NCI-H128 (cell line): Measurements from ENCODE around the gene OR12D1.
"Not testable (repeated sequence)": the region's sequence is repeated elsewhere in the genome, so short reads cannot be mapped to it uniquely, and the experiment has no call there.

Experiments used
- DNase-seq: peaks from one replicate; lab custom pipeline; 2025; ENCODE audit not compliant: unreplicated experiment; lab: John Stamatoyannopoulos, UW

Gene OR12D1

DNA sequence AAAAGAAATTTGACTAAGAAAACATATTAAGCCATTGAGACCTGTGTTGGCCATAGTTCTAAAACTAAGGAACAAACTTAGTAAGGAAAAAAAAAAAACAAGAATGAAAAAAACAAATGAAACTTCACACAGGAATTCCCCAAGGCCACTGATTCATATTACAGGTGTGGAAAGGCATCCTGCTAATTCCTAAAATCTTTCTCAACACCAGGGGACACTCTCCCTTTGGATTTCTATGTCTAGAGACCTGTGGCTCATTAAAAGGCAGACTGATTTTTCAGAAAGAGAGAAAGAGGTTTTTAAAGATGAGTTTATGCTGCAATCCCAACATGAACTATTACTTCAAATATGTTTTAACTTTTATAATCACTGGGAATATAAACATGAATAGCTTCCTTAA is at the start of gene OR12D1:
Gene OR12D1 (plus strand): TSS at position 341 of the 400 bp plus-strand sequence.
- DNase-seq: no peak

DNA sequence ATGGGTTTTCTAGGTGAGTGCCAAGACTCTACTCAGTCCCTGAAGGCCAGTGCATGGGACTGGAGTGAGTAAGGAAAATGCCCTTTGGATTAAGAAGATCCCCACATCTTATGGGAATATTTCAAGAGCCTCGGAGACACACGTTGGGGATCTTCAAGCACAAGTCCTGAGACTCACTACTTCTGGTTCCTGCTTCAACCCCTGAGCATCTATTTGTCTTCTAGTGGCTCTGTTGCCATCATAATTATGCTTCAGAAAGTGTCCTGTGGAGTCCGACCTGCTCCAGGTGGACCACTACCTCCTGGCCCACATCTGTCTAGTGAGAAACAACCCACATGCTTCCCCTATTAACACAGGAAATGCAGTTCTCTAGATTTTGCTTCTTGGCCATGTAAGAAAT is 46.0 kb upstream of the OR12D1 start, which contains the start of gene OR5V1:
Gene OR5V1 (minus strand): TSS at position 101 of the 400 bp plus-strand sequence. CDS start 12,670 bp downstream, outside the sequence.
- no peak for DNase-seq

DNA sequence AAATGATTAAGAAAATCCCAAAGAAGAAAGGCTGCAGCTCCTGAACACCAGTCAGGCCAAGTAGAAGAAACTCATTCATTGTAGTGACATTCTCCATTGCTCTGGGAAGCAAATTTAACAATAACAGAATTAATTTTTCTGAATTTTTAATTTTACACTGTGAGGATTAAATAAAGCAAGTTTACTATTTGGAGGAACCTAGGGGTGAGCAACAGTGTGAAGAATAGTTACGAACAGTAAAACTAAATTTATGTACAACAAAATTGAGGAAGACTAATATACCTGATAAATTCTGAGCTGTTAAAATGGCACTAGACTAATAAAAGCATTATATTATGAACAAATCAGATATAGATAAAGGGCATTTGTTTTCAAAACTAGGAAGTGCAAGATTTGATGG is 39.5 kb upstream of the OR12D1 start, which contains the start of gene OR12D3:
Gene OR12D3 (minus strand): TSS at position 101 of the 400 bp plus-strand sequence. CDS start 4 bp downstream, at position 97.
- DNase-seq: no peak

- DNase-seq: no peak
Observed at GRCh38 chr6:29376003-29376402, 38.7 kb upstream of the OR12D1 start.

GRCh38 chr6:29388533-29388932 is 26.2 kb upstream of the OR12D1 start:
- no peak for DNase-seq

- no peak for DNase-seq
Observed at GRCh38 chr6:29395331-29395730, 19.4 kb upstream of the OR12D1 start, which contains the start of gene OR12D2. Gene OR12D2, plus strand, starts transcription at chr6:29395631. Its CDS starts 1,069 bp downstream, at chr6:29396700.

DNA sequence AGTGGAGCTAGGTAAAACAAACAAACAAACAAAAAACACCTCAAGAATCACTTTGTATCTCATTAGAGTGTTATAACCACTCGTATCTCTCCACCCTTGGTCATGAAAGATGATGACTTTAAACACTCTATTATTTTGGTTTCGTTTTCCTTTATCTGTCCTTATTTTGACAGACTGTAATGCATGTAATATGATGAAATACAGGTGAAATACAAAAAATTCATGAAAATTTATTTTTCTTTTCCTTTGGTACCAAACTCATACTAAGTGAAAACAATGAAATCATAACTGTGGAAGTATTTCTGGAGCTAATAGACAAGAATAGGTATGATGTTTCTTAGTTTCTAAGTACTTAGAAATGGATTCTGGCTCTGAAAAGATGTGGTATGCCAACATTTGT is 15.2 kb upstream of the OR12D1 start:
- no peak for DNase-seq

- DNase-seq: no peak
Observed at GRCh38 chr6:29403801-29404200, 10.9 kb upstream of the OR12D1 start.

- no peak for DNase-seq
Observed at GRCh38 chr6:29419516-29419915, 4.8 kb downstream of the OR12D1 start.

DNA sequence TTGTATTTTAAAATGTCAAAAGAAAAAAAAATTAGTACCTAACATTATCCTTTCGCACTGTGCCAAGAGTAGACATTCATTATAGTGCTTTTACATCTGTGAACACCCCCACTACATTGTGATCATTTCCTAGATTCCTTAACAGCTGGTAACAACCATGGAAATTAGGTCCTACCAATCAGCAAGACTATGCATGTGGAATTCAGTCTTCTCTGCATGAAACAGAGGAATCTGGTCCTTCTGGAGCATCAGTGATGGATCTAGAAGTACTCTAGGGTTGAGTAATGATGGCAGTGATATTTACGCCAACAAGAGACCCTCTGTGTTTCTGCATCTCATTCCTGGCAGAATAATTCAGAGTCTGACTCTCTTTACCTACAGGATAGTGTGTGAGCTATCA is 9.4 kb downstream of the OR12D1 start:
- DNase-seq: no peak

- DNase-seq: no peak
Observed at GRCh38 chr6:29424575-29424974, 9.8 kb downstream of the OR12D1 start.

GRCh38 chr6:29425075-29425474 is 10.3 kb downstream of the OR12D1 start:
- no peak for DNase-seq

DNA sequence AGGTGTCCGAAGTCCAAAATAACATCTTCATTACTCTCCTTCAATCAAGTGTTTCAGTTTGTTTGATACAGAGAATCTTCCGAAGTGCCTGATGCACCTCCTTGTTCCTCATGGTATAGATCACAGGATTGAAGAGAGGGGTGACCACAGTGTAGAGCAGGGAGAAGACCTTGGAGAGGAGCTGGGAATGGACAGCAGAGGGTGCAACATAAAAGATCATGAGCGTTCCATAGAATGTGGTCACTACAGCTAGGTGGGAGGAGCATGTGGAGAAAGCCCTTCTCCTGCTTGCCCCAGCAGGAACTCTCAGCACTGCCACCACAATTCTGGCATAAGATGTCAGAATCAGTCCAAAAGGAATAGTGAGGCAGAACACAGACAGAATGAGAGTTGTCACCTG is 11.9 kb downstream of the OR12D1 start:
- no peak for DNase-seq

DNA sequence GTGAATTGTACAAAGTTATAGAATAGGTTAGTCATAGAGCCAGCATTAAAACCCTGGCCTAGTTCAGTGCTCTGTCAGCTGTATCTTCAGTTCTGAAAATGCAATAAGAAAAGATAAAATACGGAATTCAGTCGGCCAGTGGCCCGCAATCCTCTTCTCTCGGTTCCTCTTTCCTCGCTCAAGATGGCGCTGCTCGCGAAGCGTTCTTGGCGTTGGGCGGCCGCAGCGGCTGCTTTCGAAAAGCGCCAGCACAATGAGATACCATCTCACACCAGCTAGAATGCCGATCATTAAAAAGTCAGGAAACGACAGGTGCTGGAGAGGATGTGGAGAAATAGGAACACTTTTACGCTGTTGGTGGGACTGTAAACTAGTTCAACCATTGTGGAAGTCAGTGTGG is 22.0 kb downstream of the OR12D1 start:
- DNase-seq: not testable (repeated sequence)

DNA sequence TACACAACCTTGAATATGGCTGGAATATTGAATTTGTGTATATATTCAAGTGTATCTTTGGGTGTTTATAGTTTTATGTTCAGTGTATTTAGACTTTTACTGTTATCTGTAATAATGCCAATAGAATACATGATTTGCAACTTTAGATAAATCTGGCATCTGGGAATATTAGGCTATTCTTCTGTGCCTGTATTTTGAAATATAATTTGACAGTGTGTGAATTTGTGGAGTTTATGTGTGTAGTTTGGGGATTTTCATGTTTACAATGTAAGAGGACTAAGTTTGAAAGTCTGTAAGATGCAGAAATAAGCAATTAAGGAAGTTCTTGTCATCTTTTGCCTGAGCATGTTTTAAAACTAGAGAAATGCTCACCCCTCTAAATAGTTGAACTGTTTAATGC is 24.3 kb downstream of the OR12D1 start, which contains the start of gene OR10C1:
Gene OR10C1 (plus strand): TSS at position 301 of the 400 bp plus-strand sequence. CDS start 710 bp downstream, outside the sequence.
- DNase-seq: no peak

- no peak for DNase-seq
Observed at GRCh38 chr6:29442719-29443118, 28.0 kb downstream of the OR12D1 start.

GRCh38 chr6:29444031-29444430 is 29.3 kb downstream of the OR12D1 start:
- not testable (repeated sequence) for DNase-seq

- no peak for DNase-seq
Observed at GRCh38 chr6:29447670-29448069, 32.9 kb downstream of the OR12D1 start.

- DNase-seq: no peak
Observed at GRCh38 chr6:29451471-29452193, 36.9 kb downstream of the OR12D1 start.

DNA sequence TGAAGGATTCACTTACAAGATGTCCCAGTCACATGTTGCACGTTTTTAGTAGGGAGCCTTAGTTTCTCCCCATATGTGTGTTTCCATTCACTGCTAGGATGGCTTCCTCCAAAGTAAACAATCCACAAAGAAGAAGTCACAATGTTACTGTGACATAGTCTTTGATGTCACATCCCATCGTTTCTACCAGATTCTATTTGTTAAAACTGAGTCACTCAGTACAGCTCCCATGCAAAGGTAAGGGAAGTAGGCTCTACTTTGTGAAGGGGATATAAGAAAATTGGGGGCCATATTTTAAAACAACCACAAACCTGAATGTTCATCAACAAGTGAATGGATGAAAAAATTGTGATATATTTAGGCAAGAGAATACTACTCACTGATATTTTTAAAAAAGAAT is 42.2 kb downstream of the OR12D1 start, which contains the start of the genes OR11A1 and OR2H1:
Gene OR11A1 (minus strand): TSS at position 101 of the 400 bp plus-strand sequence. CDS start 29,430 bp downstream, outside the sequence.
Gene OR2H1 (plus strand): TSS at position 185 of the 400 bp plus-strand sequence. CDS start 4,615 bp downstream, outside the sequence.
- no peak for DNase-seq

- no peak for DNase-seq
Observed at GRCh38 chr6:29461021-29461814, 46.5 kb downstream of the OR12D1 start.
